ENCODE measurements around the gene HM13. TPM values are rescaled to one million over a fixed set of nuclear protein-coding genes. Genes with fewer than 3 reads are reported as not detected.

Gene HM13
- total and polyA plus RNA-seq, 2 of the 13 experiments (the other 11 are each of a cell fraction or from before 2014, with no cell fraction given): 118 to 243 TPM

GRCh38 chr20:31547017-31547675 lies 32.9 kb downstream of the HM13 start (continued):
- TF ChIP-seq KDM6A (CRISPR knock-in tag; IDR thresholded peaks at IDR 0.05; ENCODE audit: low read depth) (no peak), KLF12 (CRISPR knock-in tag; IDR thresholded peaks at IDR 0.05; ENCODE audit: borderline replicate concordance) (no peak), ELF3 (CRISPR knock-in tag; IDR thresholded peaks at IDR 0.05) (peak; percentile 88), U2AF2 (IDR thresholded peaks at IDR 0.05; ENCODE audit: low read depth, low read length) (no peak), ZNF160 (CRISPR knock-in tag; IDR thresholded peaks at IDR 0.05) (peak; percentile 76), EHMT2 (IDR thresholded peaks at IDR 0.05; ENCODE audit: borderline replicate concordance, low read depth, low read length) (no peak), ZNF615 (CRISPR knock-in tag; IDR thresholded peaks at IDR 0.05; ENCODE audit: borderline replicate concordance) (no peak), ZNF547 (CRISPR knock-in tag; IDR thresholded peaks at IDR 0.05) (peak; percentile 62; the same call in 1 of the 2 replicates), NRL (CRISPR knock-in tag; IDR thresholded peaks at IDR 0.05; ENCODE audit: borderline replicate concordance) (no peak; the same call in 1 of the 2 replicates), ZNF17 (CRISPR knock-in tag; IDR thresholded peaks at IDR 0.05) (no peak), MAX (IDR thresholded peaks at IDR 0.05) (peak; percentile 98), RFXANK (CRISPR knock-in tag; IDR thresholded peaks at IDR 0.05) (no peak), SOX13 (IDR thresholded peaks at IDR 0.05) (no peak), SOX13 (CRISPR knock-in tag; conservative IDR thresholded peaks at IDR 0.05 in 1 of 2, IDR thresholded peaks at IDR 0.05 in 1 of 2) (peak in 1 of 2 experiments; percentile 38; a peak in 1 of 4 replicates), KDM4B (CRISPR knock-in tag; IDR thresholded peaks at IDR 0.05) (no peak), E2F5 (CRISPR knock-in tag; conservative IDR thresholded peaks at IDR 0.05) (peak; percentile 27; the same call in 1 of the 2 replicates), SMARCE1 (IDR thresholded peaks at IDR 0.05; ENCODE audit: borderline replicate concordance) (no peak), ZSCAN9 (CRISPR knock-in tag; IDR thresholded peaks at IDR 0.05; ENCODE audit: borderline replicate concordance) (peak; percentile 65; the same call in 1 of the 2 replicates), ZNF180 (CRISPR knock-in tag; IDR thresholded peaks at IDR 0.05; ENCODE audit: borderline replicate concordance, low read depth) (no peak), GMEB1 (CRISPR knock-in tag; IDR thresholded peaks at IDR 0.05; ENCODE audit: borderline replicate concordance) (peak; percentile 84), ETS1 (CRISPR knock-in tag; IDR thresholded peaks at IDR 0.05) (no peak), ZNF335 (CRISPR knock-in tag; IDR thresholded peaks at IDR 0.05) (0 out of 2 replicates have a peak, but pooled peaks have one; percentile 77), LCORL (IDR thresholded peaks at IDR 0.05) (no peak), LCORL (CRISPR knock-in tag; IDR thresholded peaks at IDR 0.05) (no peak; the same call in 1 of the 2 replicates), IKZF4 (CRISPR knock-in tag; IDR thresholded peaks at IDR 0.05; ENCODE audit: borderline replicate concordance, low read depth, not compliant biosample characterization) (no peak), ZNF333 (CRISPR knock-in tag; IDR thresholded peaks at IDR 0.05; ENCODE audit: borderline replicate concordance) (no peak)

Measured in HepG2 (cell line).